Liver (tissue), 3 donors: Measurements from ENCODE around the gene CNIH2.

ENCODE experiments used
- EGR1 ChIP-seq, 2 donors: IDR thresholded peaks; 2 replicates each; pipeline ENCODE4 v1.6.1; 2016 to 2018; ENCODE audit warnings: antibody characterized with exemption in 2 of 2, low read depth in 2 of 2
- FOXA1 ChIP-seq: IDR thresholded peaks from 2 replicates; pipeline ENCODE4 v1.6.1; 2016; ENCODE audit warnings: antibody characterized with exemption
- JUND ChIP-seq, 2 donors: IDR thresholded peaks; 2 replicates each; pipeline ENCODE4 v1.6.1; 2016; ENCODE audit warnings: antibody characterized with exemption in 2 of 2
- NR2F2 ChIP-seq: IDR thresholded peaks from 2 replicates; pipeline ENCODE4 v1.6.1; 2016; ENCODE audit warnings: antibody characterized with exemption
- RAD21 ChIP-seq, 2 donors: IDR thresholded peaks; 2 replicates each; pipeline ENCODE4 v1.6.1; 2016; ENCODE audit warnings: antibody characterized with exemption in 2 of 2, mild to moderate bottlenecking in 2 of 2
- RXRA ChIP-seq, 2 donors: IDR thresholded peaks; 2 replicates each; pipeline ENCODE4 v1.6.1; 2017 to 2018; ENCODE audit warnings: antibody characterized with exemption in 2 of 2, mild to moderate bottlenecking in 1 of 2
- SP1 ChIP-seq: IDR thresholded peaks from 2 replicates; pipeline ENCODE4 v1.6.1; 2018; ENCODE audit warnings: antibody characterized with exemption, mild to moderate bottlenecking
- TAF1 ChIP-seq: conservative IDR thresholded peaks from 2 replicates; pipeline ENCODE4 v1.6.1; 2016; ENCODE audit warnings: antibody characterized with exemption, mild to moderate bottlenecking
- YY1 ChIP-seq: IDR thresholded peaks from 2 replicates; pipeline ENCODE4 v1.6.1; 2016; ENCODE audit warnings: antibody characterized with exemption, mild to moderate bottlenecking
- TF ChIP-seq, protein P1 (sequence below): fragments of 150-350 bp; IDR thresholded peaks from 2 replicates; pipeline ENCODE4 v1.5.1; 2017; ENCODE audit warnings: improper control_type of control experiment, low read depth, low read length; ENCODE audit not compliant: missing input control
- TF ChIP-seq, protein P2 (sequence below): IDR thresholded peaks from 2 replicates; pipeline ENCODE4 v1.6.1; 2016; ENCODE audit warnings: antibody characterized with exemption, mild to moderate bottlenecking
- TF ChIP-seq, protein P3 (sequence below): IDR thresholded peaks from 2 replicates; pipeline ENCODE4 v1.6.1; 2016; ENCODE audit warnings: antibody characterized with exemption
- TF ChIP-seq, protein P4 (sequence below): IDR thresholded peaks from 2 replicates; pipeline ENCODE4 v1.6.1; 2016; ENCODE audit warnings: antibody characterized with exemption
- TF ChIP-seq, protein P5 (sequence below): IDR thresholded peaks from 2 replicates; pipeline ENCODE4 v1.6.1; 2016; ENCODE audit warnings: antibody characterized with exemption
- donor health status: healthy.
- donor health status: healthy.

DNA sequence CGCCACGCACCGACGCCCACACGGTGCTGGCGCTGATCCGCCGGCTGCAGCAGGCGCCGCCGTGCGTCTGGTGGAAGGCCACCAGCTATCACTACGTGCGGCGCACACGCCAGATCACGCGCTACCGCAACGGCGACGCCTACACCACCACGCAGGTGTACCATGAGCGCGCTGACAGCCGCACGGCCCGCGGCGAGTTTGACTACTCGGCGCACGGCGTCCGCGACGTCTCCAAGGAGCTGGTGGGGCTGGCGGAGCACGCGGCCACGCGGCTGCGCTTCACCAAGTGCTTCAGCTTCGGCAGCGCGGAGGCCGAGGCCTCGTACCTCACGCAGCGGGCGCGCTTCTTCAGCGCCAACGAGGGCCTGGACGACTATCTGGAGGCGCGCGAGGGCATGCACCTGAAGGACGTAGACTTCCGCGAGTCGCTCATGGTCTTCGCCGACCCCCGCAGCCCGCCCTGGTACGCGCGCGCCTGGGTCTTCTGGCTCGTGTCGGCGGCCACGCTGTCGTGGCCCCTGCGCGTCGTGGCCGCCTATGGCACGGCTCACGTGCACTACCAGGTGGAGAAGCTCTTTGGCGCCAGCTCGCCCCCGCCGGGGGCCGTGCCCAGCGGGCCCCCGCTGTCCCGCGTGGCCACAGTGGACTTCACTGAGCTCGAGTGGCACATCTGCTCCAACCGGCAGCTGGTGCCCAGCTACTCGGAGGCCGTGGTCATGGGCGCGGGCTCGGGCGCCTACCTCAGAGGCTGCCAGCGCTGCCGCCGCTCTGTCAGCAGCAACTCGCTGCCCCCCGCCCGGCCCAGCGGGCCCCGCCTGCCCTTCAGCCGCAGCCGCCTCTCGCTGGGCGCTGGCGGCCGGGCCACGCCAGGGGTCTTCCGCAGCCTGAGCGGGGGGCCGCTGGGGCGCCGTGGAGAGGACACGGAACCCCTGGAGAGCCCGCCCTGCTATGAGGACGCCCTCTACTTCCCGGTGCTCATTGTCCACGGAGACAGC lies 16.9 kb downstream of the CNIH2 start:
- TF ChIP-seq, protein P1, sequence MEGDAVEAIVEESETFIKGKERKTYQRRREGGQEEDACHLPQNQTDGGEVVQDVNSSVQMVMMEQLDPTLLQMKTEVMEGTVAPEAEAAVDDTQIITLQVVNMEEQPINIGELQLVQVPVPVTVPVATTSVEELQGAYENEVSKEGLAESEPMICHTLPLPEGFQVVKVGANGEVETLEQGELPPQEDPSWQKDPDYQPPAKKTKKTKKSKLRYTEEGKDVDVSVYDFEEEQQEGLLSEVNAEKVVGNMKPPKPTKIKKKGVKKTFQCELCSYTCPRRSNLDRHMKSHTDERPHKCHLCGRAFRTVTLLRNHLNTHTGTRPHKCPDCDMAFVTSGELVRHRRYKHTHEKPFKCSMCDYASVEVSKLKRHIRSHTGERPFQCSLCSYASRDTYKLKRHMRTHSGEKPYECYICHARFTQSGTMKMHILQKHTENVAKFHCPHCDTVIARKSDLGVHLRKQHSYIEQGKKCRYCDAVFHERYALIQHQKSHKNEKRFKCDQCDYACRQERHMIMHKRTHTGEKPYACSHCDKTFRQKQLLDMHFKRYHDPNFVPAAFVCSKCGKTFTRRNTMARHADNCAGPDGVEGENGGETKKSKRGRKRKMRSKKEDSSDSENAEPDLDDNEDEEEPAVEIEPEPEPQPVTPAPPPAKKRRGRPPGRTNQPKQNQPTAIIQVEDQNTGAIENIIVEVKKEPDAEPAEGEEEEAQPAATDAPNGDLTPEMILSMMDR = no peak
- TF ChIP-seq, protein P2, sequence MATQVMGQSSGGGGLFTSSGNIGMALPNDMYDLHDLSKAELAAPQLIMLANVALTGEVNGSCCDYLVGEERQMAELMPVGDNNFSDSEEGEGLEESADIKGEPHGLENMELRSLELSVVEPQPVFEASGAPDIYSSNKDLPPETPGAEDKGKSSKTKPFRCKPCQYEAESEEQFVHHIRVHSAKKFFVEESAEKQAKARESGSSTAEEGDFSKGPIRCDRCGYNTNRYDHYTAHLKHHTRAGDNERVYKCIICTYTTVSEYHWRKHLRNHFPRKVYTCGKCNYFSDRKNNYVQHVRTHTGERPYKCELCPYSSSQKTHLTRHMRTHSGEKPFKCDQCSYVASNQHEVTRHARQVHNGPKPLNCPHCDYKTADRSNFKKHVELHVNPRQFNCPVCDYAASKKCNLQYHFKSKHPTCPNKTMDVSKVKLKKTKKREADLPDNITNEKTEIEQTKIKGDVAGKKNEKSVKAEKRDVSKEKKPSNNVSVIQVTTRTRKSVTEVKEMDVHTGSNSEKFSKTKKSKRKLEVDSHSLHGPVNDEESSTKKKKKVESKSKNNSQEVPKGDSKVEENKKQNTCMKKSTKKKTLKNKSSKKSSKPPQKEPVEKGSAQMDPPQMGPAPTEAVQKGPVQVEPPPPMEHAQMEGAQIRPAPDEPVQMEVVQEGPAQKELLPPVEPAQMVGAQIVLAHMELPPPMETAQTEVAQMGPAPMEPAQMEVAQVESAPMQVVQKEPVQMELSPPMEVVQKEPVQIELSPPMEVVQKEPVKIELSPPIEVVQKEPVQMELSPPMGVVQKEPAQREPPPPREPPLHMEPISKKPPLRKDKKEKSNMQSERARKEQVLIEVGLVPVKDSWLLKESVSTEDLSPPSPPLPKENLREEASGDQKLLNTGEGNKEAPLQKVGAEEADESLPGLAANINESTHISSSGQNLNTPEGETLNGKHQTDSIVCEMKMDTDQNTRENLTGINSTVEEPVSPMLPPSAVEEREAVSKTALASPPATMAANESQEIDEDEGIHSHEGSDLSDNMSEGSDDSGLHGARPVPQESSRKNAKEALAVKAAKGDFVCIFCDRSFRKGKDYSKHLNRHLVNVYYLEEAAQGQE = no peak
- TF ChIP-seq JUND (IDR thresholded peaks at IDR 0.05) (no peak), TAF1 (no peak), FOXA1 (no peak), RAD21 (IDR thresholded peaks at IDR 0.05) (no peak), SP1 (no peak), RXRA (IDR thresholded peaks at IDR 0.05) (no peak), YY1 (no peak), EGR1 (IDR thresholded peaks at IDR 0.05; ENCODE audit: low read depth in 2 of 2) (no peak), NR2F2 (no peak)
- TF ChIP-seq, protein P3, sequence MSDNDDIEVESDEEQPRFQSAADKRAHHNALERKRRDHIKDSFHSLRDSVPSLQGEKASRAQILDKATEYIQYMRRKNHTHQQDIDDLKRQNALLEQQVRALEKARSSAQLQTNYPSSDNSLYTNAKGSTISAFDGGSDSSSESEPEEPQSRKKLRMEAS = no peak
- TF ChIP-seq, protein P4, sequence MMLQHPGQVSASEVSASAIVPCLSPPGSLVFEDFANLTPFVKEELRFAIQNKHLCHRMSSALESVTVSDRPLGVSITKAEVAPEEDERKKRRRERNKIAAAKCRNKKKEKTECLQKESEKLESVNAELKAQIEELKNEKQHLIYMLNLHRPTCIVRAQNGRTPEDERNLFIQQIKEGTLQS = no peak
- TF ChIP-seq, protein P5, sequence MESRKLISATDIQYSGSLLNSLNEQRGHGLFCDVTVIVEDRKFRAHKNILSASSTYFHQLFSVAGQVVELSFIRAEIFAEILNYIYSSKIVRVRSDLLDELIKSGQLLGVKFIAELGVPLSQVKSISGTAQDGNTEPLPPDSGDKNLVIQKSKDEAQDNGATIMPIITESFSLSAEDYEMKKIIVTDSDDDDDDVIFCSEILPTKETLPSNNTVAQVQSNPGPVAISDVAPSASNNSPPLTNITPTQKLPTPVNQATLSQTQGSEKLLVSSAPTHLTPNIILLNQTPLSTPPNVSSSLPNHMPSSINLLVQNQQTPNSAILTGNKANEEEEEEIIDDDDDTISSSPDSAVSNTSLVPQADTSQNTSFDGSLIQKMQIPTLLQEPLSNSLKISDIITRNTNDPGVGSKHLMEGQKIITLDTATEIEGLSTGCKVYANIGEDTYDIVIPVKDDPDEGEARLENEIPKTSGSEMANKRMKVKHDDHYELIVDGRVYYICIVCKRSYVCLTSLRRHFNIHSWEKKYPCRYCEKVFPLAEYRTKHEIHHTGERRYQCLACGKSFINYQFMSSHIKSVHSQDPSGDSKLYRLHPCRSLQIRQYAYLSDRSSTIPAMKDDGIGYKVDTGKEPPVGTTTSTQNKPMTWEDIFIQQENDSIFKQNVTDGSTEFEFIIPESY = no peak
